Measurements from ENCODE around the gene LSAMP. TPM values are rescaled to one million over a fixed set of nuclear protein-coding genes. Genes with fewer than 3 reads are reported as not detected.

The LSAMP gene
- total RNA-seq, 1 experiment from 2014 or later: not detected

GRCh38 chr3:115814006-115814405 lies 631.3 kb downstream of the LSAMP start:
- intact Hi-C loops (cut with micrococcal nuclease; ENCODE audit: unreplicated experiment): loop anchor here (1.0 to 10.0 kb wide), 4 partner anchors 30 to 989 kb away; no protein-coding TSS in a partner anchor
- Mint-ChIP-seq H3K9me3 (ENCODE audit: unreplicated experiment) (no peaks in the 10 kb centered on the region), H3K36me3 (ENCODE audit: insufficient read depth, unreplicated experiment) (no peaks in the 10 kb centered on the region), H3K4me1 (ENCODE audit: low read depth, unreplicated experiment) (no peaks in the 10 kb centered on the region), H3K27me3 (ENCODE audit: insufficient read depth, unreplicated experiment) (peaks cover 13% of the 10 kb centered on the region), H3K4me3 (ENCODE audit: unreplicated experiment) (no peak overlapping the region), H3K27ac (ENCODE audit: unreplicated experiment) (no peak overlapping the region)
- TF ChIP-seq CTCF (IDR thresholded peaks at IDR 0.05; ENCODE audit: insufficient read depth in 1 of 2, low read depth in 1 of 2, low read length in 1 of 2, severe bottlenecking in 1 of 2, unreplicated experiment in 1 of 2): no peak
- Histone ChIP-seq H3K4me3 (ENCODE audit: low read depth, low read length) (no peak overlapping the region), H3K9me3 (no peaks in the 10 kb centered on the region), H3K36me3 (ENCODE audit: control insufficient read depth, insufficient read depth, low read length) (no peaks in the 10 kb centered on the region), H3K27me3 (replicated peaks; ENCODE audit: control insufficient read depth, insufficient read depth, low read length) (no peaks in the 10 kb centered on the region), H3K4me1 (no peaks in the 10 kb centered on the region)
- CTCF ChIA-PET: interaction anchor here (1.0 kb wide), 1 partner anchor 30 kb away, joined by 3 read pairs; no protein-coding TSS in a partner anchor
- POLR2A ChIA-PET: no interaction called here
- no TSS peak for BruUV-seq (replicated peaks)
- DNase-seq: no peak

GRCh38 chr3:115808816-115809215 lies 636.5 kb downstream of the LSAMP start:
- no peak overlapping the region for H3K27ac Mint-ChIP-seq (ENCODE audit: unreplicated experiment)
- H3K27me3 Mint-ChIP-seq (ENCODE audit: insufficient read depth, unreplicated experiment): peaks cover 15% of the 10 kb centered on the region
- BruUV-seq (replicated peaks): no TSS peak
- no peak for TF ChIP-seq CTCF (IDR thresholded peaks at IDR 0.05; ENCODE audit: insufficient read depth in 1 of 2, low read depth in 1 of 2, low read length in 1 of 2, severe bottlenecking in 1 of 2, unreplicated experiment in 1 of 2)
- POLR2A ChIA-PET: no interaction called here
- no peaks in the 10 kb centered on the region for H3K36me3 ChIP-seq (ENCODE audit: control insufficient read depth, insufficient read depth, low read length)
- H3K4me3 Mint-ChIP-seq (ENCODE audit: unreplicated experiment): no peak overlapping the region
- intact Hi-C loops (cut with micrococcal nuclease; ENCODE audit: unreplicated experiment): no loop called here
- H3K4me1 Mint-ChIP-seq (ENCODE audit: low read depth, unreplicated experiment): no peaks in the 10 kb centered on the region
- no peaks in the 10 kb centered on the region for H3K9me3 ChIP-seq
- H3K36me3 Mint-ChIP-seq (ENCODE audit: insufficient read depth, unreplicated experiment): no peaks in the 10 kb centered on the region
- no peak for DNase-seq
- CTCF ChIA-PET: no interaction called here
- H3K4me1 ChIP-seq: no peaks in the 10 kb centered on the region
- H3K4me3 ChIP-seq (ENCODE audit: low read depth, low read length): no peak overlapping the region
- H3K27me3 ChIP-seq (replicated peaks; ENCODE audit: control insufficient read depth, insufficient read depth, low read length): no peaks in the 10 kb centered on the region
- no peaks in the 10 kb centered on the region for H3K9me3 Mint-ChIP-seq (ENCODE audit: unreplicated experiment)

GRCh38 chr3:115808244-115808643 lies 637.0 kb downstream of the LSAMP start:
- H3K9me3 ChIP-seq: no peaks in the 10 kb centered on the region
- intact Hi-C loops (cut with micrococcal nuclease; ENCODE audit: unreplicated experiment): no loop called here
- POLR2A ChIA-PET: no interaction called here
- no peak overlapping the region for H3K4me3 Mint-ChIP-seq (ENCODE audit: unreplicated experiment)
- H3K4me1 Mint-ChIP-seq (ENCODE audit: low read depth, unreplicated experiment): no peaks in the 10 kb centered on the region
- no peaks in the 10 kb centered on the region for H3K9me3 Mint-ChIP-seq (ENCODE audit: unreplicated experiment)
- no TSS peak for BruUV-seq (replicated peaks)
- H3K27ac Mint-ChIP-seq (ENCODE audit: unreplicated experiment): no peak overlapping the region
- H3K4me1 ChIP-seq: no peaks in the 10 kb centered on the region
- no peak for DNase-seq
- H3K36me3 Mint-ChIP-seq (ENCODE audit: insufficient read depth, unreplicated experiment): no peaks in the 10 kb centered on the region
- H3K27me3 Mint-ChIP-seq (ENCODE audit: insufficient read depth, unreplicated experiment): peaks cover 18% of the 10 kb centered on the region
- CTCF ChIA-PET: no interaction called here
- no peaks in the 10 kb centered on the region for H3K27me3 ChIP-seq (replicated peaks; ENCODE audit: control insufficient read depth, insufficient read depth, low read length)
- TF ChIP-seq CTCF (IDR thresholded peaks at IDR 0.05; ENCODE audit: insufficient read depth in 1 of 2, low read depth in 1 of 2, low read length in 1 of 2, severe bottlenecking in 1 of 2, unreplicated experiment in 1 of 2): no peak
- H3K36me3 ChIP-seq (ENCODE audit: control insufficient read depth, insufficient read depth, low read length): no peaks in the 10 kb centered on the region
- no peak overlapping the region for H3K4me3 ChIP-seq (ENCODE audit: low read depth, low read length)

Data from Caco-2 (cell line).